ENCODE data around the gene PHYHD1.
A peak's percentile ranks its signal among the peaks of the same experiment; 100 is the strongest.

PHYHD1 gene

GRCh38 chr9:128899566-128900322 lies 21.0 kb upstream of the PHYHD1 start:
- DNase-seq, result no peak

DNA sequence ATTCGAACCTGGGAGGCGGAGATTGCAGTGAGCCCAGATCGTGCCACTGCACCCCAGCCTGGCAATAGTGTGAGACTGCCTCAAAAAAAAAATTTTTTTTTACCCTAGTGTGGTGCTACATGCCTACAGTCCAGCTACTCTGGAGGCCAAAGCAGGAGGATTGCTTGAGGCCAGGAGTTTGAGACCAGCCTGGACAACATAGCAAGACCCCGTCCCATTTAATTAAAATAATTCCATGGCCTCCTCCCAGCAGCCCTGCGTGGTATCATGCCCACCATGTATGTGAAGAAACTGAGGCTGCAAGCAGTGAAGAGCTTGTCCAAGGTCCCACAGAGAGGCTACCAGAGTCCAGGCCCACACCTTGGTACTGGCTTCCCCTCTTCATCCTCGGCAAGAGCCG lies 19.4 kb upstream of the PHYHD1 start:
- DNase-seq, result no peak

- DNase-seq, result no peak
These were observed 19.0 kb upstream of the PHYHD1 start for GRCh38 chr9:128901822-128902221.

DNA sequence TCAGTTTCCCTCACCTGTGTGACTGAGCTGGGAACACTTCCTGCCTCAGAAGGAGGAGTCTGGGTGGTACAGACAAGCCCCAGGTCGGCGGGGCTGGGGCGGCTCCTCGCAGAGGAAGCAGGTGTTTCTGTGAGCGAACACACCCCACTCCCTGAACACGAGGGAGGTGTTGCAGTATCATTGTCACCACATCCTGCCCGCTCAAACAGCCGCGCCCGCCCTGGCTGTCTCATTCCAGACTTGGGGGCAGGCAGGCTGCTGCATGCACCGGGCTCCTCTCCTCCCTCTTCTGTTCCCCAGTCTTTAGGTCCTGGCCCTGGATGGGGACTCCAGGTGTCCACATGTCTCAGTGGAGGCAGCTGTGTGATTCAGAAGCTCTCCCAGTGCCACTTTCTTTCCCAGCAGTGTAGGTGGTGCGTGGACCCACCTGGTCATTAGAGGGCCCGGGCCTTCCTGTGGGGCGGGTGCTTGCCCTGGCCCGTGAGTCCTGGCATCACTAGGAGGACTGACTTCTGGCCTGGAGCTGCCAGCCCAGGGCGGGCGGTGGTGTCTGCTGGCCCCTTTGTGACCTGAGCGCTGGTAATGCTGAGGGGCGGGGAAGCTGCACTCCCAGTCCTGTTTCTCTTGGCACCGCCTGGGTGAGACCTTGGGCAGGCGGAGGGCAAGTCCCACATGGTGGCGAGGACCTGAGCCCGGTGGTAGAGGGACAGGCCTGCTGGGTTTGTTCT lies 18.3 kb upstream of the PHYHD1 start:
- peak in 1 of 58 donors; percentile 16 for DNase-seq

GRCh38 chr9:128903079-128903461 lies 17.7 kb upstream of the PHYHD1 start:
- no peak for DNase-seq

DNA sequence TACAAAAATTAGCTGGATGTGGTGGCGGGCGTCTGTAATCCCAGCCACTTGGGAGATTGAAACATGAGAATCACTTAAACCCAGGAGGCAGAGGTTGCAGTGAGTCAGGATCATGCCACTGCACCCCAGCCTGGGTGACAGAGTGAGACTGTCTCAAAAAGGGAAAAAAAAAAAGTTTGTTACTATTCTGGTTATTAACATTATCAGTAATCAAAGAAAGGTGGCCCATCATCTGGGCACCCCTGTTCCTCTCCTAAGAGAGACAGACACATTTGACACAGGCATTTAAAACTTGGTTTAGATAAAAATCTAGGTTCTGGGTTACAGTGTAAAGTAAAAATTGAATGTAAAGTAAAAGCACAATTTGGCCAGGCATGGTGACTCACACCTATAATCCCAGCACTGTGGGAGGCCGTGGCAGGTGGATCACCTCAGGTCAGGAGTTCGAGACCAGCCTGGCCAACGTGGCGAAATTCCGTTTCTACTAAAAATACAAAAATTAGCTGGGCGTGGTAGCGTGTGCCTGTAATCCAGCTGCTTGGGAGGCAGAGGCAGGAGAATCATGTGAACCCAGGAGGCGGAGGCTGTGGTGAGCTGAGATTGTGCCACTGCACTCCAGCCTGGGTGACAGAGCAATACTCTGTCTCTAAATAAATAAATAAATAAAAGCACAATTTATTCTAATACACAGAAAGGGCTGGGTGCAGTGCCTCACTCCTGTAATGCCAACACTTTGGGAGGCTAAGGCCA lies 16.7 kb upstream of the PHYHD1 start:
- no peak for DNase-seq

DNA sequence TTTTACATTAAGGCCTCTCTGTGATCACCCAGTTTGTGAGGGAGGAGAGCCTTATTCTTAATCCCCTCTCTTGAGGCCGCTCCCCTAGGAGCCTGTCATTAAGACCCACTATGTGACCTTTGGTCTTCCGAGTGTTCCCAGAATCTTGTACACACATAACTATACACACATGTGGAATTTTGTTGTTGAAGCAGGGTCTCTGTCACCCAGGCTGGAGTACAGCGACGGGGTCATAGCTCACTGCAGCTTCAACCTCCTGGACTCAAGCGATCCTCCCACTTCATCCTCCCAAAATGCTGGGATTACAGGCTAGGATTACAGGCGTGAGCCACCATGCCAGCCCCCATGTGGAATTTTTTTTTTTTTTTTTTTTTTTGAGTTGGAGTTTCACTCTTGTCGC lies 14.8 kb upstream of the PHYHD1 start:
- DNase-seq, result no peak

DNA sequence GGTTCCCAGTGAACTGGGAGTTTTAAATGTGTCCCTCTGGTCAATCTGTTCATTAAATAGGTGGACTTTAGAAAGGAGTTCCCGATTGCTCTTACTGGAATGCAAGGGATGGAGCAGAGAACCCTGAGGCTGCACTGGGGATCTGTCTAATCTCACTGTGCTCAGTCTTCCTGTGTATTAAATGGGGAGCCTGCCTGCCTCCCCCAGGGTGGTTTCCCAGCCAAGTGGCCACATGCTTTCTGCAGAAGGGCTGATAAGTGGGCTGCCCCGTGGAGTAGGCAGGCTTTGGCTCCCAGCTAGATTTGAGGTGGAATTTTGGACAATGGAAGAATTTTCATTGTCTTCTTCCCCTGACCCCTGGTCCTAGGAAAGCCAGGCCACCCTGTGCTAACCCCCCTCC lies 14.0 kb upstream of the PHYHD1 start:
- no peak for DNase-seq

DNA sequence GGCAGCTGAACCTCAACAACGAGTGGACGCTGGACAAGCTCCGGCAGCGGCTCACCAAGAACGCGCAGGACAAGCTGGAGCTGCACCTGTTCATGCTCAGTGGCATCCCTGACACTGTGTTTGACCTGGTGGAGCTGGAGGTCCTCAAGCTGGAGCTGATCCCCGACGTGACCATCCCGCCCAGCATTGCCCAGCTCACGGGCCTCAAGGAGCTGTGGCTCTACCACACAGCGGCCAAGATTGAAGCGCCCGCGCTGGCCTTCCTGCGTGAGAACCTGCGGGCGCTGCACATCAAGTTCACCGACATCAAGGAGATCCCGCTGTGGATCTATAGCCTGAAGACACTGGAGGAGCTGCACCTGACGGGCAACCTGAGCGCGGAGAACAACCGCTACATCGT lies 12.4 kb upstream of the PHYHD1 start:
- DNase-seq, result no peak

DNA sequence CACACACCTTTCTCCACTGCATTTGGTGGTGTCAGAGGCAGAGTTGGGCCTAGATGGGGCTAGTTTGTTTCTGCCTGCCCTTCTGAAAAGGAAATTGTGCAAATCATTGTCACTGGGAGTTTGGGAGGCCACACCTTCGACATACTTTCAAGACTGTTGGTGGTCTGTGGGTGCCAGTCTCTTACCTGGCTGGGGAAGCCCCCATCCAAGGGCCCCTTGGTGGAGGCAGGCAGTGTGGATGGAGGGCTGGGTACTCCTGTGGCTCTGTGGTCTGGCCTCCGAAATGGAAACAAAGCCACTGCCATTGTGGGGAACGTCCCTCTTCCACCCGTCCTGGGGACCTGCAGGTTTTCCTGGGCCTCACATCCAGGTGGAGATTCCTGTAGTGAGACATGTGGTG lies 10.9 kb upstream of the PHYHD1 start:
- DNase-seq, result no peak

- no peak for DNase-seq
These were observed 9.9 kb upstream of the PHYHD1 start for GRCh38 chr9:128910906-128911305.

DNA sequence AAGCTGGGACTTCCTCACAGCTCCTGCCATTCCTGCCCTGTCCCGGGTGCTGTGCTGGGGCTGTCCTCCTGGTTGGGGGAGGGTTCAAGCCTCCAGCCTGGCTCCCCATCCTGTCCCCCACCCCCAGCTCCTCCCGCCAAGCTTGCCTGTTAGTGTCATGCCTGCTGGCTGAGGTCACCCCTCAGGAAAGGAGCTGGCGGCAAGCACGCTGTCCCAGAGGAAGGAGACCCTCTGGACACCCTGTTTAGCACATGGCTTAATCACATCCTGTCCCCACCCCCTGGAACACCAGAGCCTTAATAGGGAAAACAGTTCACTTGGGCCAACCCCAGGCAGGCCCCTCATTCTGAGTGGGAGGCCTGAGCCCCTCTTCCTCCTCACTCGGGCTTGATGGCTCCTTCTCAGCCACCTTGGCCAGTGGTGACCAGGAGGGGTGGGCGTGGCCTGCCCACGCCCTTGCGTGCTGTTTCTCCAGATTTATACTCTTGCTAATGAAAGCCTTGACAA lies 9.2 kb upstream of the PHYHD1 start:
- peak in 4 of 58 donors; percentile 27 to 58 (median 33) for DNase-seq

DNA sequence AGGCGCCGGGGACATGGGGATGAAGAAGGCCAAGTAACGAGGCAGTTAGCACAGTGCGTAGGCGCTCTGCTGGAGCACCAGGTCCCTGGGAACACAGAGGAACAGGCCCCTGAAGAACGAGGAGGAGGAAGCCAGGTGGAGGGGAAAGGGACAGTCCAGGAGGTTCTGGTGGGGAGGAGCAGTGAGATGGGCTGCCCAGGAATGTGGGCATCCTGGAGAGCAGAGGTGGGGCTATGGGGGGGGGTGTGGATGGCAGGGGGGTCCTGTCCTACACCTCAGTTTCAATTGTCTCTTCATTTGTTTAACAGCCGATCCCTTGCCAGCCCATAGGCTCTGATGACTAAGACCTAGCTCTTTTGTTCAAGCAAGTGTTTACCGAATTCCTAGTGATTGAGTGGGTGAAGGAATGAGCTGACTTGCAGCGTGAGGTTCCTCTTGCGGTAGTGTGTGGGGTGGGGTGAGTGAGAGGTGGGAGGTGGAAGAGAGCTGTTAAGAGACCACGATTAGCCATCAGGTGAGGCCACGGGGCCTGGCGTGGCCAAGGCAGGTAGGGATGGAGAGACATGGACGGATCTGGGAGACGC lies 8.4 kb upstream of the PHYHD1 start:
- DNase-seq, result peak in 1 of 58 donors; percentile 51

GRCh38 chr9:128913048-128913900 lies 7.5 kb upstream of the PHYHD1 start:
- DNase-seq, result no peak

GRCh38 chr9:128913995-128914772 lies 6.6 kb upstream of the PHYHD1 start:
- DNase-seq, result no peak

GRCh38 chr9:128916204-128916603 lies 4.6 kb upstream of the PHYHD1 start:
- peak in 4 of 58 donors; percentile 14 to 43 (median 32) for DNase-seq

DNA sequence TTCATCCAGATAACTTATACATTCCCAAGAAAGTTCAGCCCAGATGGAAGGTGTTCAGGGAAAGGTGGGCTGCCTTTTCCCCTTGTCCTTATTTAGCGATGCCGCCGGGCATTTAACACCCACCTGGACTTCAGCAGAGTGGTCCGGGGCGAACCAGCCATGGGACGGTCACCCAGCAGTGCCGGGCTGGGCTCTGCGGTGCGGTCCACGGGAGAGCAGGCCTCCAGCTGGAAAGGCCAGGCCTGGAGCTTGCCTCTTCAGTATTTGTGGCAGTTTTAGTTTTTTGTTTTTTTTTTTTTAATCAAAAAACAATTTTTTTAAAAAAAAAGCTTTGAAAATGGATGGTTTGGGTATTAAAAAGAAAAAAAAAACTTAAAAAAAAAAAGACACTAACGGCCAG lies 4.0 kb upstream of the PHYHD1 start:
- no peak for DNase-seq

DNA sequence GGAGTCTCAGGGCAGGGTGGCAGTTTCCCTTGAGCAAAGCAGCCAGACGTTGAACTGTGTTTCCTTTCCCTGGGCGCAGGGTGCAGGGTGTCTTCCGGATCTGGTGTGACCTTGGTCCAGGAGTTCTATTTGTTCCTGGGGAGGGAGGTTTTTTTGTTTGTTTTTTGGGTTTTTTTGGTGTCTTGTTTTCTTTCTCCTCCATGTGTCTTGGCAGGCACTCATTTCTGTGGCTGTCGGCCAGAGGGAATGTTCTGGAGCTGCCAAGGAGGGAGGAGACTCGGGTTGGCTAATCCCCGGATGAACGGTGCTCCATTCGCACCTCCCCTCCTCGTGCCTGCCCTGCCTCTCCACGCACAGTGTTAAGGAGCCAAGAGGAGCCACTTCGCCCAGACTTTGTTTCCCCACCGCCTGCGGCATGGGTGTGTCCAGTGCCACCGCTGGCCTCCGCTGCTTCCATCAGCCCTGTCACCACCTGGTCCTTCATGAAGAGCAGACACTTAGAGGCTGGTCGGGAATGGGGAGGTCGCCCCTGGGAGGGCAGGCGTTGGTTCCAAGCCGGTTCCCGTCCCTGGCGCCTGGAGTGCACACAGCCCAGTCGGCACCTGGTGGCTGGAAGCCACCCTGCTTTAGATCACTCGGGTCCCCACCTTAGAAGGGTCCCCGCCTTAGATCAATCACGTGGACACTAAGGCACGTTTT lies 3.5 kb upstream of the PHYHD1 start:
- DNase-seq, result peak in 50 of 58 donors; percentile 16 to 87 (median 60)

DNA sequence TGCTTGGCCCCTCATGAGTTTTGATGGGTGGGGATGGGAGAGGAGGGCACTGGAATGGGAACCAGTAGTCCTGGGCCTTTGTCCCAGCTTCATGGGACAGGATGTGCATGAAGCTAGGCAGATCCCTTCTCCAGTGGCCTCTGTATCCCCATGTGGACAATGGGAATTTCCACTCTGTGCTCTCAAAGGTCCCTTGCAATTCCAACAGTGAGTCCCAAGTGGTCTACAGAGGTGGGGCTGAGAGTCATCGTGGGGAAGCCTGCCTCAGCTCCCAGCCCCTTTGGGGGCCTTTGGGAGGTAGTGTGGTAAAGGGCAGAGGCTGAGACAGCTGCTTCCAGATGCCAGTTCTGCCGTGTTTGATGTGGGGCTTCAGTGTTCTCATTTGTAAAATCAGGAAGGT lies 1.9 kb upstream of the PHYHD1 start:
- no peak for DNase-seq

Data from anterior cingulate cortex (tissue), 58 donors.